ENCODE data around the gene RARRES2. TPM values are rescaled to one million over a fixed set of nuclear protein-coding genes. Genes with fewer than 3 reads are reported as not detected.
"Not testable (repeated sequence)": the region's sequence is repeated elsewhere in the genome, so short reads cannot be mapped to it uniquely, and the experiment has no call there.

RARRES2 gene
- total RNA-seq, 2 experiments from 2014 or later: not detected

DNA sequence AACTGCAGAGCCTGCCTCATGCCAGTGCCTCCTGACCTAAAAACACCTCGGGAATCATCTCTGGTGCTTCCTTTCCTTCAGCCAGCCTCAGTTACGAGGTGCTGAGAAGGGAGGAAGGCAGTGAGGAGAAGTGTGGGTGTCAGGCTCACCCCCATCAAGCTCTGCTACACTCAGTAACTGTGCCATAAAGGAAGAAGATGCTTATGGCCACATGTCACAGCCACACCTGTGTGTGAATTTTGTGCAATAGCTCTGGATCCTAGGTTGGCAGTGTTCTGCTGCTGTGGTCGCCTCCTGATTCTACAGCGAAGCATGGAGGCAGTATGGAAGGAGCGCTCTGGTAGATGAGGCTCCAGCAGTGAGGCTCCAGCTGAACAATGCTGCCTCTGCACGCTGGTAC is 52.6 kb downstream of the RARRES2 start:
- CTCF ChIA-PET; H3K9me3 Mint-ChIP-seq (ENCODE audit: low read depth); H3K4me3 Mint-ChIP-seq; H3K27ac Mint-ChIP-seq; DNase-seq; H3K4me1 Mint-ChIP-seq; ATAC-seq; H3K27me3 Mint-ChIP-seq; H3K36me3 Mint-ChIP-seq: not testable (repeated sequence)

Other genes with a start within 250 kb of the RARRES2 start
- gene LRRC61, start 18.3 kb downstream of the RARRES2 start, total RNA-seq: 10 to 100 TPM; 24.7 to 25.3 TPM
- gene ACTR3C, start 18.1 kb downstream of the RARRES2 start, total RNA-seq: 1 to 10 TPM; 4.0 to 4.8 TPM
- 10 to 100 TPM; 51.4 to 55.5 TPM for gene REPIN1, start 27.2 kb upstream of the RARRES2 start, total RNA-seq
- gene ZNF775, start 37.7 kb upstream of the RARRES2 start, total RNA-seq: 1 to 10 TPM; 7.5 to 8.4 TPM
- 10 to 100 TPM in 1 of 2 experiments, 1 to 10 TPM in 1; 9.9 to 13.1 TPM for gene GIMAP8, start 109.0 kb upstream of the RARRES2 start, total RNA-seq
- 10 to 100 TPM; 49.9 to 89.7 TPM for gene GIMAP7, start 173.2 kb upstream of the RARRES2 start, total RNA-seq
- 100 to 1,000 TPM in 1 of 2 experiments, 10 to 100 TPM in 1; 60.5 to 145 TPM for gene GIMAP4, start 225.8 kb upstream of the RARRES2 start, total RNA-seq